Measurements from ENCODE around the gene FZD2.
"Not testable (repeated sequence)": the region's sequence is repeated elsewhere in the genome, so short reads cannot be mapped to it uniquely, and the experiment has no call there.

FZD2 gene

DNA sequence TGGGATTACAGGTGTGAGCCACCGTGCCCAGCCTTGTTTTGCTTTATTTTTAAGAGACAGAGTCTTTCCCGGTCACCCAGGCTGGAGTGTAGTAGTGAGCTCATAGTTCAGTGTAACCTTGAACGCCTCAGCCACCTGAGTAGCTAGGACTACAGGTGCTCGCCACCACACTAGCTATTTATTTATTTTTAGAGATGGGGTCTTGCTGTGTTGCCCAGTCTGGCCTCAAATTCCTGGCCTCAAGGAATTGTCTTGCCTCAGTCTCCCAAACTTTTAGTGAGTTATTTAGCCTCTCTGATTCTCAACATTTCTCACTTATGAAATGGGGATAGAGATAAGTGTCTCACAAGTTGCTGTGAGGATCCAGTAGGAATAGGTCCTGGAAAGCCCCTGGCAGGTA is 21.7 kb downstream of the FZD2 start:
- no peak for DNase-seq

DNA sequence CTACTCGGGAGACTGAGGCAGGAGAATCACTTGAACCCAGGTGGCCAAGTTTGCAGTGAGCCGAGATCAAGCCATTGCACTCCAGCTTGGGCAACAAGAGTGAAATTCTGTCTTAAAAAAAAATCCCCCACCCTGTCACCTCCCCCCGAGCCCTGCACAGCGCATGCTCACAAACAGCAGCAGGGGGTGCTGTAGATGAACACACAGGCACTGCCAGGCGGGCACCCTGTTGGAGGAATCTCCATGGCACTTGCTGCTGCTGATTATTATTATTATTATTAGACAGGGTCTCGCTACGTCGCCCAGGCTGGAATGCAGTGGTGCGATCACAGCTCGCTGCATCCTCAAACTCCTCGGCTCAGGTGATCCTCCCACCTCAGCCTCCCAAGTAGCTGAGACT is 24.6 kb downstream of the FZD2 start:
- no peak for DNase-seq

DNA sequence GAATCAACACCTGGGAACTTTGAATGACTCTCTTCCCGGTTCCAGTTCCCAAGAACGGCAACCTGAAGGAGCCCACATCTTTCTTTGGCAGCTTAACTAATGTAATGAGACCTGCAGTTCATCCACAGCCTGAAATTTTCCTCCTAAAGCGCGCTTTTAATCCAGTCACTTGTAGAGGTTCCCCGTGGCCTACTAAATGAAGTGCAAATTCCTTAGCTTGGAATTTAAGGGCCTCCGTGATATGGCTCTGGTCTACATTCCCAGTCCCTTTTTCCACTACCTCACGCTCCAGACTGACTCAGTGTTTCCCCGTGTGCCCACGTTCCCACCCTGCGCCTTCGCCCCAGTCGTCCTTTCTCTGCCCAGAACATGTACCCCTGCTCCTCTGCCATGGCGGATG is 27.2 kb downstream of the FZD2 start:
- DNase-seq = no peak

DNA sequence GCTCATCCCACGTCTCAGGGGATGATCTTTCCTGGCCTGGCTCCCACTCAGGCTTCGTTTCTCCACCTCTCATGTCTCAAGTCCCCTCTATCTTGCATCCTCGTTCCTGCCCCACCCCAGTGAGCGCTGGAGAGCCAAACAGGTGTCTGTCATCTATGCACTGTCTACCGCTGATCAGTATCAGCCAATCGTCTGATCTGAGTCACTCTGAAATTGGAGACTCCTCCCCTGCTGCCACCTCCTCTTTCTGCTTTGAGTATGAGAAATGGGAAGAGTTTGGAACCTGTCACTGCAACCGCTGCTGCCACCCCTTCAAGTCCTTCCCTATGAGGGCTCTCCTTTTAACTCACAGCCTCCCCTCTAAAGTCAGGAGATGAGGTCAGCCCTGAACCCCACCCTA is 28.0 kb downstream of the FZD2 start:
- no peak for DNase-seq

DNA sequence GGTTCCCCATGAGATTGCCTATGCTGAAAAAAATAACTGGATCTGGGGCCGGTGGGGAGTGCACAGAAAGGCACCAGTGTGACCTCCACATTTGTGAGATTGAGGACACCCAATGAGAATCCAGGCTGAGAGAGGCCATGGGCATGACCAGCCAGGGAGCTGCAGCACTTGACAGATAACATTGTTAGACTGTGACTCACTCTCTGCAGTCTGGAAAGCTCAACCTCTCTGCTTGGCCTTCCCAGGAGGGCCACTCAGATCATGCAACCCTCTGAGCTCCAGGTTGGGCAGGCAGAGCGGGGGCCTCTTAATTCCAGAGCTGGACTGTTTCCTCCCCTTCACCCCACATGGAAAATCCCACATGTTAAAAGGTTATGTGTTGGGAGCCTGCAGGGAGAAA is 30.1 kb downstream of the FZD2 start:
- DNase-seq = no peak

DNA sequence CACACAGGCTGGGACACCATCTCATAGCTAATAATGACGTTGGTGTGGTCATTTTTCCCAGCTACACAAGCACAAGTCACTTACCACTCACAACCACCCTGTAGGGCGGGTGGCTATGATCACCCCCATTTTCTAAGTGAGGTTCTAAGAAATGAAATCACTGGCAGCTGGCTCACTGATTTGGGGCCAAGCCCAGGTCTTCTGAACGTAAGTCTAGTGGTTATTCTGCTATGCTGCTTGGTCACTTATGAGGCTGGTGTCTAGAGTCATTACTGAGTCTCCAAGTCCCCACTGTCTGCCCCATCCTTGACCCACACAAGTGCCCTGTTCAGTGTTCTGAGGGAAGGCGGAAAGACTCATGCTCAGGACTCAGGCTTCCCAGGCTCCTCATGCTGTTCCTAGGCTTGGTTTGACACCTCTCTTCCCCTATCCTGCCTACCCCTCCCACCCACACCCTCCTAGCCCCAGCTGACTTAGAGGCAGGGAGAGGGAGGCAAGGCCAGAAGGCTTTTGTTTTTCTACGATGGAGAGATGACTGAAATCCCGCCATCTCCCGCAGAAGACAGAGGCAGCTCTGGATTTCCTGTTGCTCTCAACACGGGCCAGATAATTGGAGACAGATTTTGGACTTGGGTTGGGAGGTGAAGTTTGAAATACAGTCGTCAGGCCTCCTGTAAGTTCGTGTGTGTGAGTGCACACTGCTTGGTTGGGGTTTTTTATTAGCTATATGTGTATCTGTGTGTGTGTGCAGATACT is 32.2 kb downstream of the FZD2 start:
- DNase-seq = no peak

DNA sequence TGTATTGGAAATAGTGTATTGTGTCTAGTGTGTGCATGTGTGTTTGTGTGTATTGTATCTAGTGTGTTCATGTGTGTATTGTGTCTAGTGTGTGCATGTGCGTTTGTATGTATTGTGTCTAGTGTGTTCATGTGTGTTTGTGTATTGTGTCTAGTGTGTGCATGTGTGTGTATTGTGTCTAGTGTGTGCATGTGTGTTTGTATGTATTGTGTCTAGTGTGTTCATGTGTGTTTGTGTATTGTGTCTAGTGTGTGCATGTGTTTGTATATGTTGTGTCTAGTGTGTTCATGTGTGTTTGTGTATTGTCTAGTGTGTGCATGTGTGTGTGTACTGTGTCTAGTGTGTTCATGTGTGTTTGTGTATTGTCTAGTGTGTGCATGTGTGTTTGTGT is 32.8 kb downstream of the FZD2 start:
- DNase-seq = not testable (repeated sequence)

DNA sequence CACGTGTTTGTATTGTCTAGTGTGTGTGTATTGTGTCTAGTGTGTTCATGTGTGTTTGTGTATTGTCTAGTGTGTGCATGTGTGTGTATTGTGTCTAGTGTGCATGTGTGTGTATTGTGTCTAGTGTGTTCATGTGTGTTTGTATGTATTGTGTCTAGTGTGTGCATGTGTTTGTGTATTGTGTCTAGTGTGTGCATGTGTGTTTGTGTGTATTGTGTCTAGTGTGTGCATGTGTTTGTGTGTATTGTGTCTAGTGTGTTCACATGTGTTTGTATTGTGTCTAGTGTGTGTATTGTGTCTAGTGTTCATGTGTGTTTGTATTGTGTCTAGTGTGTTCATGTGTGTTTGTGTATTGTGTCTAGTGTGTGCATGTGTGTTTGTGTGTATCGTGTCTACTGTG is 33.5 kb downstream of the FZD2 start:
- DNase-seq = not testable (repeated sequence)

DNA sequence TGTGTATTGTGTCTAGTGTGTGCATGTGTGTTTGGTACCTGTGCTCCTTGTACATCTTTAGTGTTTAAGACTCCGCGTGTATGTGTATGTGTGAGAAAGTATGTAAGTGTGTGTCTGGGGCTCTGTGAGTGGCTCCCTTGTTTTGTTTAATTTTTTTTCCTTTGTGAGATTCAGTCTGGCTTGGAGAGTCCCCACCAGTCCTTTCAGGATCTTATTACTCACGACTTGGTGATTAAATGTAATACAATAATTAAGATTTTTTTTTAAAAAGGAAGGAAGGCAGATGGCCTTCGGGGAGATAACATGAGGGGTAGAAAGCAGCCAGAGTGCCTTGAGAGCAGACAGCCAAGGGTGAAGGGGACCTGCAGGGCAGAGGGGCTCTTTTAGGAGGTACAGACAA is 33.9 kb downstream of the FZD2 start:
- DNase-seq = no peak

DNA sequence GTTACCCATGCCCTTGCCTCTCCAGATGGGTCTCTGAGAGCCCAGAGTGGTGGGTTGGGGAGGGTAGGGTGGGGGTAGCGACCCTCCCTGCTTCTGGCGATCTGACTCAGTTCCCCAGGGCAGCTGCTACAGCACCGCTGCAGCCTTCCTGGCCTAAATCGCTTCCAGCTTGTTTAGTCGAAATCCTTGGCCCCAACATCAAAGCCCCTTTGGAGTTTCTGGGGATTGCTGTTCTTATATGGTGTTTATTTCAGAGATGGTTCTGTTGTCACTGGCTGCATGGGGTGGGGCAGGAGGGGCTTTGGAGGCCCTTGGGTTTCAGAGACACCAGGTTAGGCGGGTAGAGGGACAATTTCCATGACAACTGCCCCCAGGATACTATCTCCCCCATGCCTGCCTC is 35.9 kb downstream of the FZD2 start:
- DNase-seq = no peak

DNA sequence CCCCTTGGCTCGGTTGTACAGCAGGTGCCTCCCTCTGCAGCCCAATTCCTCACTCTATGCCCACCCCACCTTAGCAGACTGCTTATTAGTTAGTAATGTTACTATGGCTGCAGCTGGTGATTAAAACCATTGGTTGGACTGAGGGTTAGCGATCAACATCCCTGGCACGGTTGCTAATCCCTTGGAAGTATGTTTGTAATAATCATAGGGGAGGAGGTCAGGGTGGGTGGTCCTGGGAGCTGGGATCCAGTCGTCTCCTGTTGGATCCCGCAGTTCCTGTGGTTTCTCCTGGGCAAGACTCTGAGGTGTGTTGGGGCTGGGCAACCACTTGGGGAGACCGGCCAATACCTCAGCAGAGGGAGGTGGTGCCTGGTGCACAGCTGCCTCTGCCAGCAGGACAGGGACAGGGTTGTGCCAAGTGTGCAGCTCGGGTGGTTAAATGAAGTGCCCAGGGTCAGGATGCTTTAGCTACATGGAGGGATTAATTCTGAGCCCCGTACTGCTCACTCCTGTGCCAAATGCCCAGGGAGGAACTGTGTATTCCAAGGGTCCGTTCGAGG is 38.0 kb downstream of the FZD2 start:
- DNase-seq = no peak

DNA sequence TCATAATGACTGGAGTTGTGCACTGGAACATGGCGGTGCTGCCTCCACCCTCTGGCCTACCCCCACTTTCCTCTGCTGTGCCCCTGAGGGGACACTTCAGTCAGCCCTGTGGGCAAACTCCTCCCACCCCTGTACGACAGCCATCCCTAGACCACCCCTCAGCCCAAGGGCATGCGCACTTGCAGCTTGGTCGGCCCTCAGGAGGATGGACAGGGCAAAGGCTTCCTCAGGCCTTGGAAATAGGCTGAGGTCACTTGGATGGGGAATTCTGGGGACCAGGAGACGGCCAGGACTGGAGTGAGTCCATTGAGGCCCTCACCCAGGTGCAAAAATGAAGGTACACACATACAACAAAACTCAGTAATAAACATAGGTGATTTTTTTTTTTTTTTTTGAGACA is 41.0 kb downstream of the FZD2 start:
- DNase-seq = no peak

DNA sequence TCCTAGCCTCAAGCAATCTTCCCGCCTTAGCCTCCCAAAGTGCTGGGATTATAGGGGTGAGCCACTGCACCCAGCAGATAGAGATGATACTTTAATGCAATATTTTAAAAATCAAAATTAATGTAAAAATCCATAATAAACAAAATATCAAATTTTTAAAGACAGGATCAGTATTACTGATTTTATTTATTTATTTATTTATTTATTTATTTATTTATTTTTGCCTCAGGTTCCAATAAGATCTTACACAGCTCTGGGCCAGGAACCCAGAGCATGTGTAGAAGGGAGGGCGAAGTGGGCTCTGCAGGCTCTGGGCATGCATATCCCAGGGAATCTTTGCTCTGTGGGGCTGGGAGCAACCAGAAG is 41.6 kb downstream of the FZD2 start:
- DNase-seq = no peak

DNA sequence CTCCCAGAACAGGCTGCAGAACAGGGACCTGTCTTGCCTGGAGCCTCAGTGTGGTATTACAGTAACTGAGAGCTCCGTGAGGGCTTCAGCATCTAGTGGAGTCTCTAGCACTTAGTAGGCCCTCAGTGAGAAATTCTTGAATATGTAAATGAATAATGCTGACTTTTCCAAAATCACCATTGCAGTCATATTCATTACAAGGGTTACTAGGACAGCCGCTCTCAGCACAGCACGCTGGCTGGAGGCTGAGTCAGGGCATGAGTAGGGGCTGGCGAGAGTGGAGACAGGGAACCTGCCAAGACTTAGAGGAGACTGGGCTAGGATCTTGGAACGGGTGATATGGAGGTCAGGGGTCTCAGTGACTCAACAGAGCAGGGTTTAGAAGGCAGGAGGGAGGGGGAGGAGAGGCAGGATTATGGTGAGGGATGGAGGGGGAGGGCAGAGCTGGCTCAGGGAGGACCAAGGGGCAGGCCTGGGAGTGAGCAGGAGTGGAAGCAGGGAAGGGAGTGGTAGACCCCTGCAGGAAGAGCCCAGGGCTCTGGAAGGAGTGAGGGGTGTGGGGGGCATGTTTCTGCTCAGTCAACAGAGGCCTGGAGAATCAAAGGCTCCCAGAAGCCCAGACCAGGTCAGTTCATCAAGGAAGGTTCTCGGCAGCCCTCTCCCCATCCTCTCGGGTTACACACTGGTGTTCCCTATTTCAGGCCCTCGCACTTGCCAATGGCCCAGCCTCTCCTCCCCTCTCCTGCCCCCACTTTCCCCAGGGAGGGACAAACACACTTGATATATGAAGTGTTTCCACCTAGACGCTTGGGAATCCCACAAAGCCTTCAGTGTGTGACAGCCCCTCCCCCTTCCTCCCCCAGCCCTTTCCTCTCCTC is 42.3 kb downstream of the FZD2 start:
- no peak for DNase-seq

DNA sequence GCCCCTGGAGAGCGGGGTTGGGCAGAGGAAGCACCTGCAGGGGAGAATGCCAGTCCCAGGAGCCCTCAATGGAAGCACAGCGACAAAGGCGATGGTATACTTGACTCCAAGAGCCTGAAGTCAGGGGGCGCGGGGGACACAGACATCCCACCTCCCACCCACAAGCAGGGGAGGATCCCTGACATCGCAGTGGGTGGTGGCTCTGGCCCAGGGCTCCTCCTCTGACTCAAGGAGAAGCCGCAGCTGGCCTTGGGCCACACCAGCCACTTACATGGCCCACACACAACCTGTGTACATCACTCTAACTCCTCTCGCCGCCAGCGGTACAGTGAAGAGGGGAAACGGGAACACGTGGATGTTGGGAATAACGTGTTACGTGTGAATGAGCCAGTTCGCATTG is 44.3 kb downstream of the FZD2 start:
- no peak for DNase-seq

DNA sequence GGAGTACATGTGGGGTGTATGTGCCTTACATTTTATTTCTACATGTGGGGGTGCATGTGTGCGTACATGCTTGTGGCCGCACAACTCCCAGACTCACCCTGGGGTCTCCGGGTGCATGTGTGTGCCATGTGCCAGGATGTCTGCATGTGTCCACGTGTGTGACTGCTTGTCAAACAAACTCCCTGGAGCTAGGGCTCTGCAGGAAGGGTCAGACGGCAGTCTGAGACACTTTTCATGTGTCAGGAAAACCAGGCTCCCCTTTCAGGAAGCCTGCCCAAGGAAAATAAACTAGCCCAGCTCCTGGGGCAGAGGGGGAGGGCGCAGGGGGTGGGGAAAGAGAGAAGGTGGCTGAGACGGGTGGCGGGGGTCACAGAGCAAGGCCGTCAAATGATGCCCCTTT is 44.7 kb downstream of the FZD2 start:
- no peak for DNase-seq

DNA sequence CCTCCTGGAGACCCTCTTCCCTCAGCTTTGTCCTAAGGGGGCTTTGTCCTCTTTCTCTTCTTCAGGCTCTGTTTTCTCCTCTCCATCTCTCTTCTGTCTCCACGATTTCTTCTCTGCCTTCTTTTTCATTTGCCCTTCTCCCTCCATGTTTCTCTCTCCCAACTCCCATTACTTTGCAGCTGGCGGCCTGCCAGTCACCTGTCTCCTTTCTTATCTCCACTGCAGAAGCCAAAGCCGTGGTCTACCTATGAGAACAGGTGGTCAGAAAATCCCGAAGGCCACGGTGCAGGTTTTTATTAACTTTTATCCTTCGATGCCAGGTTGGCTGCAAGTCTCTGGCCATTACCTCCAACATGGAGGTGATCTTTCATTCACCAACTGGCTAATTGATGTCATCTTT is 45.1 kb downstream of the FZD2 start:
- DNase-seq = no peak

DNA sequence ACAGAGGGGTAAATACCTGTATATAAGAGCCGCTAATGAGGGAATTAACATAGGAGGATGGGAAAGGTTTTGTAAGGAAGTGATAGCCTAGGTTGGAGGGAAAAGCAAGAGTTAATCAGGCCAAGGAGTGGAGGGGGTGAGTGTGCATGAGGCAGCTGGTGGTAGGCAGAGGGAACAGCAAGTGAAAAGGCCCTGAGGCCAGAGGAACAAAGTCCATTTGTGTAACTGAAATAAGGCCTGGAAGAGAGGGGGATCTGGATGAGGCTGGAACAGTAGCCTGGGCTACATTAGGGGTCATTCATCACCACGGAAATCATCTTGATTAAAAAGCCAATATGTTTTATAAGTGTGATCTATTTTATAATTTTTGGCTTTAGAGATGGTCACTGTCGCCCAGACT is 45.7 kb downstream of the FZD2 start:
- no peak for DNase-seq

DNA sequence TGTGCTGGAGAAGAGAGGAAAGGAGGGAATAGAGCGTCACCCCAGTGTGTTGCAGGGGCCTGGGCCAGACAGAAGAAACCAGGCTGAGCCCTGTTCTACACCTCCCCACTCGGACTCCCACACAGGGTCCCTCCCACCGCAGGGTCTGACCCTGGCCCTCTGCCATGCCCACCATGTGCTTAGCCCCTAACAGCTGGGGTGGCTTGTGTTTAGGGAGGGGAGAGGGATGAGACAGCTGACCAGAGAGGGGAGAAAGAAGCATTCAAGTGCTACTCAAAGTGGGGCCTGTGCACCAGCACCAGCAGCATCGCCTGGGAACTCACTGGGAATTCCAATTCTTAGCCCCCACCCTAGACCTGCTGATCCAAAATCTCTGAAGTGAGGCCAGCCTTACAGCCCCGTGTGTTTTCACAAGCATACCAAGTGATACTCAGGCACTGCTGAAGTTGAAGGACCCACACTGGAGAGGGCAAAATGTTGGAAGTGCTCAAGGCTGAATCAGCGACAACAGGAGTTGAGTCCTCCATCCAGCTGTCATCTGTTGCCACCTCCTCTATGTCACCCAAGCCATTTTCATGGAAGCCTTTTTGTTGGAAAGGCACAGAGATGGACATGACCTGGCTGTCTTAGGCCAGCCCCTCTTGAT is 47.0 kb downstream of the FZD2 start:
- no peak for DNase-seq

DNA sequence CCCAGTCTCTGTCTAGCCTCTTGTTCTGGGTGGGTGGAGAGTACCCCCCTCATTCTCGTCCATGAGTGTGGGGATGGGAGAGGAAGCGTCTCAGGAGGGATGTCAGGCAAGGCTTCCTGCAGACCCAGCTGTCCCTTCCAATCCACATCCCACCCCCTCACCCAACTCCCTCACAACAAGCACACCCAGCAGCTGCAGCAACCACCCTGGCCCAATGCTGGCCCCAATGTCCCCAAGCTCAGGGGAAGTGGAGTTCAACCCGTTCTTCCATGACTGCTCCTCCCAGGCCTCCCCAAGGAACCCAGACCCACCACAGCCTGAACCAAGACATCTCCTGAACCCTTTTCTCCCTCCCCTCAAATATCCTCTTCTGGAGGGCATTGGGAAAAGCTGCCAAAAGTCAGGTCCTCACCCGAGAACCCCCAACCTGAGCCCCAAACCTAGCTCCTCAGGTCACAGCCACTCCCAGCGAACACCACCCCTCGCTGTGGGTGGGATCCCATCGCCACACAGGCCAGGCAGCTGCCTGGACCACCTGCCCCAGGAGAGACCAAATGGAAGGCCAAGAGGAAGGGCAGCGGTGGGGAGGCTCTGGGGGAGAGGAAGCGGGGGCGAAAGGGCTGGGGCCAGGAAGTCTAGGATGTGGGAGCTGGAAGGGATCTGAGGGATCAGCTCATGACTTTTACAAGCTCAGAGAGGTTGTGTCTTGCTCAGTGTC is 47.6 kb downstream of the FZD2 start:
- DNase-seq = no peak

DNA sequence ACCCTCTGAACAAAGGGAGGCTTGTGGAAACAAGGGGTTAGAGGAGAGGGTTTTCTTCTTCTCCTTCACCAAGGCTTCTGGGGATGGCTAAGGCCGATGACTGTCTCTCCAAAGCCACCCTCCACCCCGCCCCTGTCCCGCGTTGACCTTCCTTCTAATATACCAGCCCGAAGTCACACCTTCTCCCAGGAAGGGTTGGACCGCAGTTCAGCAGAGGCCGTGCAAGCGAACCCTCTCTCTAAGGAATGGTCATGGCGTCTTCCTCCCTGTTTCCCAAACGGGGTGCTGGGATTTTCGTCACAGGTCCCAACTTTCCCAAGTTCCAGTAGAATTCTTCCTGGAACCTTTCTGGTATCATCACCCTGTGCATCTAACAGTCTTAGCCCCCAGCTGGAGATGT is 49.4 kb downstream of the FZD2 start:
- no peak for DNase-seq

DNA sequence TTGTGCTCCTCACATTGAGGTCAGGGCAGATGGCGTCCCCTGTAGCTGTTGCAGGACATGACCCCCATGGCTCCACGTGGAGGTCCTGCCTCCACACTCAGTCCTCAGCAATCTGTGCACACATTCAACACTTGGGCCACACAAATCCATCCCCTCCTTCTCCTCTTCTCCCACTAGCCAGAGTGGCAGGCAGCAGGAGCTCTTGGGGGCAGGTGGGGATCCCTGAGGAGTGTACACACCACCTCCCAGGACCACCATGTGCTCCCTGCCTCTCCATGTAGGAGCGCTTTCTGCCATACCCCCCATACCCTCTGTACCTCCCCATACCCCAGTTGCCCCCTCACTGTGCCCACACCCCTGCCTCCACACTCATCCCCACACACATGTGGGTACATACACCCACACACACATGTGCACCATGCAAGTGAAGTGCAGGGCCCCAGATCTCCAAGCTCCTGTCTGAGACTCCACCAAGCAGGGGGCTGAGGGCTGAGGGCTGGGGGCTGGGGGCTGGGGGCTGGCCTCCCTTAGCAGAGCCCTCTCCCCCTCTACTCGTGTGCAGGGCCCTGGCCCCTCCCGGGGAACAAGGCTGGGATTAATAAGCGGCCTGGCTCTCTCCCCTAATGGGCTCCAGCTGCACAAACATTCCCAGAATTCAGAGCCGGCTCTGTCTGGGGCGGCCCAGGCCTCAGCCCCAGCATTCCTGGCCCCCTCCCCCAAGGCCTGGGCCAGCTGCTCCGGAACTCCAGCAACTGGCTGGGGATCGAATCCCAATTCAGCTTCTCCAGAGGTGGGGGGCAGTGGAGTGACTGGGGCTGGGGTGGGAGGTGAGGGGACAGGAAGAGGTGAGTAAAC is 50.8 kb downstream of the FZD2 start:
- DNase-seq = no peak

Data from activated CD4-positive, alpha-beta T cell treated with anti-CD3 and anti-CD28 coated beads, Interleukin-2, Interleukin-6, amounts not matched to agents 100 ng/mL and 50 ng/mL, durations not matched to agents 16 hours and 8 hours (primary cell).